Prostate gland (tissue), 2 donors: ENCODE measurements around the gene OGDH. TPM values are rescaled to one million over a fixed set of nuclear protein-coding genes. Genes with fewer than 3 reads are reported as not detected.

Source experiments
- DNase-seq: peaks from one replicate; pipeline ENCODE4 v3.0.0-alpha.2; 2019; ENCODE audit warnings: low spot score
- H3K27ac ChIP-seq, 2 donors: fragments of 200-600 bp; sonication (generic); 2 replicates each; pipeline ENCODE4 v1.5.1; 2017 to 2019
- H3K27me3 ChIP-seq: fragments of 200-600 bp; sonication (generic); replicated peaks from 2 replicates; pipeline ENCODE4 v1.5.1; 2019; ENCODE audit not compliant: insufficient read depth
- H3K36me3 ChIP-seq, 2 donors: fragments of 200-600 bp; sonication (generic); 1 replicate in 1 of 2; 2 replicates in 1 of 2; pipeline versions ENCODE4 v1.5.1 to v1.8.1; 2017 to 2019
- H3K4me1 ChIP-seq: fragments of 200-600 bp; sonication (generic); replicated peaks from 2 replicates; pipeline ENCODE4 v1.5.1; 2019
- H3K4me3 ChIP-seq, 2 donors: fragments of 200-600 bp; sonication (generic); 2 replicates each; pipeline ENCODE4 v1.5.1; 2017 to 2019
- H3K9me3 ChIP-seq: fragments of 200-600 bp; sonication (generic); 2 replicates; pipeline ENCODE4 v1.5.1; 2017
- CTCF ChIP-seq, 4 experiments: fragments of 200-600 bp in 2 of 4; fragments of 450-650 bp in 2 of 4; sonication (generic) in 2 of 4; IDR thresholded peaks; 1 replicate in 3 of 4; 2 replicates in 1 of 4; pipeline ENCODE4 v1.5.1; 2016 to 2019; ENCODE audit warnings: antibody characterized with exemption in 4 of 4, mild to moderate bottlenecking in 2 of 4, moderate library complexity in 2 of 4
- POLR2A ChIP-seq: fragments of 450-650 bp; IDR thresholded peaks from one replicate; pipeline ENCODE4 v1.6.1; 2016; ENCODE audit warnings: antibody characterized with exemption, mild to moderate bottlenecking
- POLR2AphosphoS5 ChIP-seq: sonication (generic); formaldehyde crosslinking; IDR thresholded peaks from one replicate; pipeline ENCODE4 v1.6.1; 2017; ENCODE audit warnings: antibody characterized with exemption
- WGBS: methylation state at CpG from one replicate; pipeline ENCODE4 v1.1.5; 2018; 5-methylcytosine and 5-hydroxymethylcytosine counted together
- intact Hi-C: fragments of 100-400 bp; cut with DNase I; formaldehyde crosslinking; loops from one replicate; pipeline ENCODE4 v1.14.2; 2022
- total RNA-seq, 2 donors: library from RNA; depleted of rRNA; stranded (reverse); fragments of >200 nt; gene quantifications; one replicate each; pipeline ENCODE4 v1.1.0, GENCODE V29; 2016

The OGDH gene
- 10 to 100 TPM; 70.4 to 96.9 TPM for total RNA-seq

- H3K27me3 ChIP-seq = no peaks in the 10 kb centered on the region
- peak; percentile 98 for DNase-seq
- H3K36me3 ChIP-seq = no peaks in the 10 kb centered on the region
- H3K4me1 ChIP-seq = no peaks in the 10 kb centered on the region
- under 1% methylated on average over 88 of the region's 93 CpGs for WGBS
- H3K27ac ChIP-seq = peak within 1 kb of the TSS; percentile 94 to 99
- peak; percentile 96 for TF ChIP-seq POLR2A
- peak in 1 of 4 experiments; percentile 26 for TF ChIP-seq CTCF (IDR thresholded peaks at IDR 0.05)
- TF ChIP-seq POLR2AphosphoS5 = peak; percentile 99
- H3K4me3 ChIP-seq = peak within 1 kb of the TSS; percentile 60 to 87
- no peaks in the 10 kb centered on the region for H3K9me3 ChIP-seq
- intact Hi-C loops = loop anchor here (1.0 to 10.0 kb wide), 6 partner anchors 24 to 378 kb away; partner anchors contain the start of genes H2AZ2, PPIA, PURB and TMED4
Measured at GRCh38 chr7:44606341-44607140, at the start of gene OGDH. TSS of gene OGDH (plus strand) at chr7:44606627. CDS start at chr7:44624344, 17,717 bp downstream.

- H3K27ac ChIP-seq = no peak overlapping the region
- H3K4me3 ChIP-seq = no peak overlapping the region
- H3K9me3 ChIP-seq = no peaks in the 10 kb centered on the region
- H3K4me1 ChIP-seq = no peaks in the 10 kb centered on the region
- WGBS = 85% methylated on average over 2 of the region's 2 CpGs
- H3K36me3 ChIP-seq = no peaks in the 10 kb centered on the region
- no peak for DNase-seq
- TF ChIP-seq POLR2AphosphoS5 = no peak
- TF ChIP-seq POLR2A = no peak
- TF ChIP-seq CTCF (IDR thresholded peaks at IDR 0.05) = no peak
- intact Hi-C loops = no loop called here
- H3K27me3 ChIP-seq = no peaks in the 10 kb centered on the region
Measured at GRCh38 chr7:44557485-44557884, 48.9 kb upstream of the OGDH start.

GRCh38 chr7:44559485-44559884 lies 46.9 kb upstream of the OGDH start:
- Histone ChIP-seq H3K27me3 (no peaks in the 10 kb centered on the region), H3K27ac (no peak overlapping the region), H3K9me3 (no peaks in the 10 kb centered on the region), H3K4me1 (no peaks in the 10 kb centered on the region), H3K36me3 (no peaks in the 10 kb centered on the region), H3K4me3 (no peak overlapping the region)
- intact Hi-C loops = no loop called here
- 81% methylated on average over 4 of the region's 4 CpGs for WGBS
- TF ChIP-seq POLR2AphosphoS5 = no peak
- TF ChIP-seq POLR2A = no peak
- no peak for TF ChIP-seq CTCF (IDR thresholded peaks at IDR 0.05)
- DNase-seq = no peak

GRCh38 chr7:44561481-44561880 lies 44.9 kb upstream of the OGDH start:
- H3K4me3 ChIP-seq = no peak overlapping the region
- H3K9me3 ChIP-seq = no peaks in the 10 kb centered on the region
- TF ChIP-seq CTCF (IDR thresholded peaks at IDR 0.05) = no peak
- no peak for TF ChIP-seq POLR2A
- no peak for TF ChIP-seq POLR2AphosphoS5
- DNase-seq = no peak
- H3K36me3 ChIP-seq = peaks cover 0 to 4% of the 10 kb centered on the region in 2 donors
- WGBS = 79% methylated on average over 6 of the region's 6 CpGs
- intact Hi-C loops = no loop called here
- no peaks in the 10 kb centered on the region for H3K27me3 ChIP-seq
- no peak overlapping the region for H3K27ac ChIP-seq
- H3K4me1 ChIP-seq = no peaks in the 10 kb centered on the region
